ENCODE results near the gene IPCEF1. TPM values are rescaled to one million over a fixed set of nuclear protein-coding genes. Genes with fewer than 3 reads are reported as not detected.
A peak's percentile ranks its signal among the peaks of the same experiment; 100 is the strongest.
"Not testable (repeated sequence)": the region's sequence is repeated elsewhere in the genome, so short reads cannot be mapped to it uniquely, and the experiment has no call there.

IPCEF1 gene
- polyA plus RNA-seq, 3 donors = 14.7 to 29.7 (median 16.5) TPM

DNA sequence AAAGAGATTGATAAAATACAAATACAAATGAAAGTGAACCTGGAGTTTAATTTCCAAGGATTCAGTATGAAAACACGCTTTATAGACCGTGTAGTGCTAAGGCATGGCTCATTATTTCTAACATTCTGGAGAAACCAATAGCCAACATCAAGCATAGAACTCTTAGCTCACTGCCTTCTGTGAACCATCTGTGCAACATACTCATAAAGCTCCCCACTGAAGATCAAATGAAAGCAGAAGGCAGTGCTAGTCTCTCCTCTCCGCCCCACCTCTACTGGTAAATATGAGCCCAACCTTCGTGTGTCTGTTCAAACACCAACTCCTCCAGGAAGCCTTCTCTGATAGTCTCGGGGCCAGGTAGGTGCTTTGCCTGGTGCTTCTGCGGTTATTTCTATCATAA lies 153.6 kb downstream of the IPCEF1 start:
- Histone ChIP-seq H3K27ac (ENCODE audit: low read depth in 1 of 2, low read length in 2 of 2) (peak overlapping the region in 1 of 2 donors; percentile 67), H3K4me2 (replicated peaks; ENCODE audit: extremely low read depth, low read length, poor library complexity, severe bottlenecking) (no peak overlapping the region), H3K4me3 (replicated peaks in 1 of 3; ENCODE audit: low read depth in 2 of 3, low read length in 3 of 3) (no peak overlapping the region), H3K9ac (ENCODE audit: insufficient read depth, low read length, poor library complexity, severe bottlenecking) (no peak overlapping the region), H3K79me2 (ENCODE audit: insufficient read depth, low read length) (peaks cover 3% of the 10 kb centered on the region), H3K27me3 (ENCODE audit: control insufficient read depth in 2 of 2, insufficient read depth in 2 of 2, low read length in 2 of 2) (no peaks in the 10 kb centered on the region), H3K36me3 (replicated peaks in 1 of 2; ENCODE audit: control insufficient read depth in 1 of 2, insufficient read depth in 2 of 2, low read length in 2 of 2) (peaks cover 72 to 96% of the 10 kb centered on the region in 2 donors), H2AFZ (ENCODE audit: insufficient read depth, low read depth, low read length, poor library complexity, severe bottlenecking) (no peak overlapping the region), H3K9me3 (replicated peaks in 1 of 2; ENCODE audit: control insufficient read depth in 1 of 2, insufficient read depth in 1 of 2, low read length in 2 of 2) (no peaks in the 10 kb centered on the region), H4K20me1 (ENCODE audit: insufficient read depth, low read length) (peaks cover 35% of the 10 kb centered on the region), H3K4me1 (ENCODE audit: control insufficient read depth in 1 of 2, insufficient read depth in 2 of 2, low read length in 2 of 2) (peaks cover 6 to 12% of the 10 kb centered on the region in 2 donors)
- H3K27me3 Mint-ChIP-seq (ENCODE audit: low read depth in 3 of 3) = no peaks in the 10 kb centered on the region
- no peak overlapping the region for H3K4me3 Mint-ChIP-seq
- intact Hi-C loops (cut with micrococcal nuclease) = no loop called here
- WGBS (ENCODE audit: insufficient coverage) = 100% methylated on average over 2 of the region's 6 CpGs
- H3K4me1 Mint-ChIP-seq = peaks cover 24% of the 10 kb centered on the region
- no peak for DNase-seq
- TF ChIP-seq, protein P1, sequence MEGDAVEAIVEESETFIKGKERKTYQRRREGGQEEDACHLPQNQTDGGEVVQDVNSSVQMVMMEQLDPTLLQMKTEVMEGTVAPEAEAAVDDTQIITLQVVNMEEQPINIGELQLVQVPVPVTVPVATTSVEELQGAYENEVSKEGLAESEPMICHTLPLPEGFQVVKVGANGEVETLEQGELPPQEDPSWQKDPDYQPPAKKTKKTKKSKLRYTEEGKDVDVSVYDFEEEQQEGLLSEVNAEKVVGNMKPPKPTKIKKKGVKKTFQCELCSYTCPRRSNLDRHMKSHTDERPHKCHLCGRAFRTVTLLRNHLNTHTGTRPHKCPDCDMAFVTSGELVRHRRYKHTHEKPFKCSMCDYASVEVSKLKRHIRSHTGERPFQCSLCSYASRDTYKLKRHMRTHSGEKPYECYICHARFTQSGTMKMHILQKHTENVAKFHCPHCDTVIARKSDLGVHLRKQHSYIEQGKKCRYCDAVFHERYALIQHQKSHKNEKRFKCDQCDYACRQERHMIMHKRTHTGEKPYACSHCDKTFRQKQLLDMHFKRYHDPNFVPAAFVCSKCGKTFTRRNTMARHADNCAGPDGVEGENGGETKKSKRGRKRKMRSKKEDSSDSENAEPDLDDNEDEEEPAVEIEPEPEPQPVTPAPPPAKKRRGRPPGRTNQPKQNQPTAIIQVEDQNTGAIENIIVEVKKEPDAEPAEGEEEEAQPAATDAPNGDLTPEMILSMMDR (IDR thresholded peaks at IDR 0.05) = no peak
- H3K27ac Mint-ChIP-seq = peak overlapping the region in 6 of 7 donors; percentile 21 to 80 (median 66)
- H3K9me3 Mint-ChIP-seq = peaks cover 0 to 3% (median 0%) of the 10 kb centered on the region in 7 donors
- peaks cover 87 to 91% of the 10 kb centered on the region in 2 donors for H3K36me3 Mint-ChIP-seq

DNA sequence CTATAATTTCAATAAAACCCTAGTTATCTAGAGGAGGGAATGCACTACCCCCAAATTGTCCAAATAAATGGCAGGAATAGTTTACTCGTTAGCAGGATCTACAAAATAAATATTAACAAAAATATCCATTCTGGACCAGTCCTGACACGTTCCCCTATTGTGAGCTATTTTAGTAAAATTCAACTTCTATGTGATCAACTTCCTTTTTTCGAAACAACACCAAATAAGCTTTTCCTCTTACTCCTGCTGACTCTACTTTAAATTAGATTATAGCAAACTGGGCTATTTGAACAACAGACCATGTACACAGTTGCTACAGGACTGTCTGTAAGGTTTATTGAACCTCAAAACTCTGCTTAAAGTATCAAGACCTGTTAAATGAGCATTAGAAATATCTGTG lies 154.3 kb downstream of the IPCEF1 start:
- intact Hi-C loops (cut with micrococcal nuclease) = no loop called here
- peaks cover 28% of the 10 kb centered on the region for H3K4me1 Mint-ChIP-seq

DNA sequence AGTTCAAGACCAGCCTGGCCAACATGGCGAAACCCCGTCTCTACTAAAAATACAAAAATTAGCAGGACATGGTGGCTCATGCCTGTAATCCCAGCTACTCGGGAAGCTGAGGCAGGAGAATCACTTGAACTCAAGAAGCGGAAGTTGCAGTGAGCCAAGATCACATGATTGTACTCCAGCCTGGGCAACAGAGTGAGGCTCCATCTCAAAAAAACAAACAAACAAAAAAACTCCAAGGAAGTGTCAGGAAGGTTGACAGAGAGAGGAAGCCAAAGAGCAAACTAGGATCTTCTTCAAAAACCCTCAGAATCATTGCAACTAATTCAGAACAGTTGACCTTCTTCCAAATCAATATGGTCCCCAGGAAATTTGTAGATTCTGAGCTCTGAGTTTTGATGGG lies 154.9 kb downstream of the IPCEF1 start:
- H4K20me1 ChIP-seq (ENCODE audit: insufficient read depth, low read length) = peaks cover 41% of the 10 kb centered on the region
- H3K9me3 ChIP-seq (replicated peaks in 1 of 2; ENCODE audit: control insufficient read depth in 1 of 2, insufficient read depth in 1 of 2, low read length in 2 of 2); H3K9ac ChIP-seq (ENCODE audit: insufficient read depth, low read length, poor library complexity, severe bottlenecking); H3K9me3 Mint-ChIP-seq; H3K27me3 ChIP-seq (ENCODE audit: control insufficient read depth in 2 of 2, insufficient read depth in 2 of 2, low read length in 2 of 2); H3K79me2 ChIP-seq (ENCODE audit: insufficient read depth, low read length); H3K4me3 Mint-ChIP-seq; intact Hi-C loops (cut with micrococcal nuclease); H3K4me3 ChIP-seq (replicated peaks in 1 of 3; ENCODE audit: low read depth in 2 of 3, low read length in 3 of 3); DNase-seq; H2AFZ ChIP-seq (ENCODE audit: insufficient read depth, low read depth, low read length, poor library complexity, severe bottlenecking); H3K27me3 Mint-ChIP-seq (ENCODE audit: low read depth in 3 of 3); H3K4me2 ChIP-seq (replicated peaks; ENCODE audit: extremely low read depth, low read length, poor library complexity, severe bottlenecking): not testable (repeated sequence)
- peaks cover 71 to 96% of the 10 kb centered on the region in 2 donors for H3K36me3 ChIP-seq (replicated peaks in 1 of 2; ENCODE audit: control insufficient read depth in 1 of 2, insufficient read depth in 2 of 2, low read length in 2 of 2)
- Mint-ChIP-seq H3K4me1 (peaks cover 28% of the 10 kb centered on the region), H3K27ac (peak overlapping the region in 1 of 7 donors; percentile 68), H3K36me3 (peaks cover 85 to 89% of the 10 kb centered on the region in 2 donors)
- peak overlapping the region in 1 of 2 donors; percentile 67 for H3K27ac ChIP-seq (ENCODE audit: low read depth in 1 of 2, low read length in 2 of 2)
- WGBS (ENCODE audit: insufficient coverage) = 100% methylated on average over 1 of the region's 4 CpGs
- peaks cover 6 to 12% of the 10 kb centered on the region in 2 donors for H3K4me1 ChIP-seq (ENCODE audit: control insufficient read depth in 1 of 2, insufficient read depth in 2 of 2, low read length in 2 of 2)

More for the DNA sequence above, 154.3 kb downstream of the IPCEF1 start:
- no peak overlapping the region for H3K4me2 ChIP-seq (replicated peaks; ENCODE audit: extremely low read depth, low read length, poor library complexity, severe bottlenecking)
- peaks cover 5% of the 10 kb centered on the region for H3K79me2 ChIP-seq (ENCODE audit: insufficient read depth, low read length)
- H3K4me1 ChIP-seq (ENCODE audit: control insufficient read depth in 1 of 2, insufficient read depth in 2 of 2, low read length in 2 of 2) = peaks cover 6 to 12% of the 10 kb centered on the region in 2 donors
- TF ChIP-seq, protein P1 (IDR thresholded peaks at IDR 0.05) = no peak
- no peaks in the 10 kb centered on the region for H3K27me3 Mint-ChIP-seq (ENCODE audit: low read depth in 3 of 3)
- H3K4me3 ChIP-seq (replicated peaks in 1 of 3; ENCODE audit: low read depth in 2 of 3, low read length in 3 of 3) = no peak overlapping the region
- H2AFZ ChIP-seq (ENCODE audit: insufficient read depth, low read depth, low read length, poor library complexity, severe bottlenecking) = peak overlapping the region; percentile 11
- H3K9ac ChIP-seq (ENCODE audit: insufficient read depth, low read length, poor library complexity, severe bottlenecking) = no peak overlapping the region
- WGBS (ENCODE audit: insufficient coverage) = no CpG with 5 or more reads among the region's 3 CpGs
- peaks cover 70 to 96% of the 10 kb centered on the region in 2 donors for H3K36me3 ChIP-seq (replicated peaks in 1 of 2; ENCODE audit: control insufficient read depth in 1 of 2, insufficient read depth in 2 of 2, low read length in 2 of 2)
- no peaks in the 10 kb centered on the region for H3K27me3 ChIP-seq (ENCODE audit: control insufficient read depth in 2 of 2, insufficient read depth in 2 of 2, low read length in 2 of 2)
- peaks cover 41% of the 10 kb centered on the region for H4K20me1 ChIP-seq (ENCODE audit: insufficient read depth, low read length)
- H3K27ac ChIP-seq (ENCODE audit: low read depth in 1 of 2, low read length in 2 of 2) = peak overlapping the region in 1 of 2 donors; percentile 67
- H3K36me3 Mint-ChIP-seq = peaks cover 87 to 91% of the 10 kb centered on the region in 2 donors
- no peaks in the 10 kb centered on the region for H3K9me3 ChIP-seq (replicated peaks in 1 of 2; ENCODE audit: control insufficient read depth in 1 of 2, insufficient read depth in 1 of 2, low read length in 2 of 2)
- H3K27ac Mint-ChIP-seq = peak overlapping the region in 4 of 7 donors; percentile 53 to 80 (median 66)
- peaks cover 0 to 3% (median 0%) of the 10 kb centered on the region in 7 donors for H3K9me3 Mint-ChIP-seq
- no peak overlapping the region for H3K4me3 Mint-ChIP-seq
- DNase-seq = peak in 1 of 3 donors; percentile 2

All from CD14-positive monocyte (primary cell).